ENCODE measurements around the gene FARSA. TPM values are rescaled to one million over a fixed set of nuclear protein-coding genes. Genes with fewer than 3 reads are reported as not detected.

Gene FARSA
- total and polyA plus RNA-seq, 2 of the 13 experiments (the other 11 are each of a cell fraction or from before 2014, with no cell fraction given) = 25.9 to 72.0 TPM

DNA sequence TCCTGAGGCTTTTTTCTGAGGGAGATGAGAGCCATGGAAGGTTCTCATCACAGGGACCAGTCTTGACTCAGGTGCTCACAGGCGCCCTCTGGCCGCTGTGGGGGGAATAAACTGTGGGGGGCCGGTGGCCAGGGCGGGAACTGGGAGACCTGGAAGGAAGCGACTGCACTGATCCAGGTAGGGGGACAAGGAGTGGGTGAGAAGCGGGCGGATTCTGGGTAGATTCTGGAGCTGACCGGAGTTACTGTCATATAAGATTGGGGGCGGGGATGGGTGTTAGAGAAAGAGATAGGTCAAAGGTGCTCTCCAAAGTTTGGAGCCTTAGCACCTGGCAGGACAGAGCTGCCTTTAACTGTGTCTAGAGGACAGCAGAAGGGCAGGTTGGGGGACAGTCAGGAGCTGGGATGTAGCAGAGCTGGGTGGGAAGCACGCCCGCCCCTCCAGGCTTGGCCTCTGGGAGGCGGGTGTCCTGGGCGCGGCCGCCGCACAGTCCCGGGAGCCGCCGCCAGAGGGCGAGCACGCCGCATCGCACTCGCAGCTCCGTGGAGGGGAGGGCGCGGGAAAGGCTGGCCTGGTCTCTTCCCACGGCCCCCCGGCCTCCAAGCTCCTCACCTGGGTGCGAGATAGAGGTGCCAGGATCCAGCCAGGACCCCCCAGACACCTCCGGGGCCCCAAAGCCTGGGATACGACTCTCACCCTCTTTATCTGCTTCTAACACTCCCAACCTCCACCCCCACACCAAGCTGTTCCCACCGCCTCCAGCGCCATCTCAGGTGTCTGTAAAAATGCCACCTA, 31.7 kb upstream of the FARSA start (continued):
- TF ChIP-seq, protein P1, sequence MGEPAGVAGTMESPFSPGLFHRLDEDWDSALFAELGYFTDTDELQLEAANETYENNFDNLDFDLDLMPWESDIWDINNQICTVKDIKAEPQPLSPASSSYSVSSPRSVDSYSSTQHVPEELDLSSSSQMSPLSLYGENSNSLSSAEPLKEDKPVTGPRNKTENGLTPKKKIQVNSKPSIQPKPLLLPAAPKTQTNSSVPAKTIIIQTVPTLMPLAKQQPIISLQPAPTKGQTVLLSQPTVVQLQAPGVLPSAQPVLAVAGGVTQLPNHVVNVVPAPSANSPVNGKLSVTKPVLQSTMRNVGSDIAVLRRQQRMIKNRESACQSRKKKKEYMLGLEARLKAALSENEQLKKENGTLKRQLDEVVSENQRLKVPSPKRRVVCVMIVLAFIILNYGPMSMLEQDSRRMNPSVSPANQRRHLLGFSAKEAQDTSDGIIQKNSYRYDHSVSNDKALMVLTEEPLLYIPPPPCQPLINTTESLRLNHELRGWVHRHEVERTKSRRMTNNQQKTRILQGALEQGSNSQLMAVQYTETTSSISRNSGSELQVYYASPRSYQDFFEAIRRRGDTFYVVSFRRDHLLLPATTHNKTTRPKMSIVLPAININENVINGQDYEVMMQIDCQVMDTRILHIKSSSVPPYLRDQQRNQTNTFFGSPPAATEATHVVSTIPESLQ (CRISPR knock-in tag; conservative IDR thresholded peaks at IDR 0.05) = no peak
- TF ChIP-seq ZNF441 (CRISPR knock-in tag; IDR thresholded peaks at IDR 0.05; ENCODE audit: borderline replicate concordance) (peak; percentile 51; the same call in 1 of the 2 replicates), MED1 (CRISPR knock-in tag; IDR thresholded peaks at IDR 0.05) (peak; percentile 22; the same call in 1 of the 2 replicates), ZNF34 (CRISPR knock-in tag; IDR thresholded peaks at IDR 0.05; ENCODE audit: borderline replicate concordance) (no peak), PTBP1 (IDR thresholded peaks at IDR 0.05; ENCODE audit: low read depth, low read length, poor library complexity, severe bottlenecking) (no peak), SAP130 (CRISPR knock-in tag; IDR thresholded peaks at IDR 0.05; ENCODE audit: low read depth) (peak; percentile 51; the same call in 1 of the 2 replicates), PRPF4 (IDR thresholded peaks at IDR 0.05; ENCODE audit: low read depth, low read length, poor library complexity, severe bottlenecking) (no peak), MZF1 (CRISPR knock-in tag; IDR thresholded peaks at IDR 0.05; ENCODE audit: borderline replicate concordance) (no peak), REPIN1 (CRISPR knock-in tag; IDR thresholded peaks at IDR 0.05; ENCODE audit: borderline replicate concordance, low read depth) (0 out of 2 replicates have a peak, but pooled peaks have one; percentile 28), ZNF550 (CRISPR knock-in tag; IDR thresholded peaks at IDR 0.05; ENCODE audit: borderline replicate concordance) (no peak), U2AF2 (IDR thresholded peaks at IDR 0.05; ENCODE audit: low read depth, low read length) (no peak), ZNF891 (CRISPR knock-in tag; IDR thresholded peaks at IDR 0.05) (no peak), TFDP2 (CRISPR knock-in tag; IDR thresholded peaks at IDR 0.05) (peak; percentile 80), RXRB (CRISPR knock-in tag; IDR thresholded peaks at IDR 0.05; ENCODE audit: borderline replicate concordance) (no peak), ZNF883 (CRISPR knock-in tag; IDR thresholded peaks at IDR 0.05; ENCODE audit: not compliant biosample characterization) (peak; percentile 20), TFDP1 (CRISPR knock-in tag; IDR thresholded peaks at IDR 0.05; ENCODE audit: borderline replicate concordance) (peak; percentile 71; the same call in 1 of the 2 replicates), ZNF775 (CRISPR knock-in tag; IDR thresholded peaks at IDR 0.05; ENCODE audit: borderline replicate concordance) (no peak), NCOA2 (CRISPR knock-in tag; IDR thresholded peaks at IDR 0.05) (no peak)
- TF ChIP-seq, protein P2, sequence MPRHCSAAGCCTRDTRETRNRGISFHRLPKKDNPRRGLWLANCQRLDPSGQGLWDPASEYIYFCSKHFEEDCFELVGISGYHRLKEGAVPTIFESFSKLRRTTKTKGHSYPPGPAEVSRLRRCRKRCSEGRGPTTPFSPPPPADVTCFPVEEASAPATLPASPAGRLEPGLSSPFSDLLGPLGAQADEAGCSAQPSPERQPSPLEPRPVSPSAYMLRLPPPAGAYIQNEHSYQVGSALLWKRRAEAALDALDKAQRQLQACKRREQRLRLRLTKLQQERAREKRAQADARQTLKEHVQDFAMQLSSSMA (CRISPR knock-in tag; IDR thresholded peaks at IDR 0.05) = no peak
- TF ChIP-seq, protein P3, sequence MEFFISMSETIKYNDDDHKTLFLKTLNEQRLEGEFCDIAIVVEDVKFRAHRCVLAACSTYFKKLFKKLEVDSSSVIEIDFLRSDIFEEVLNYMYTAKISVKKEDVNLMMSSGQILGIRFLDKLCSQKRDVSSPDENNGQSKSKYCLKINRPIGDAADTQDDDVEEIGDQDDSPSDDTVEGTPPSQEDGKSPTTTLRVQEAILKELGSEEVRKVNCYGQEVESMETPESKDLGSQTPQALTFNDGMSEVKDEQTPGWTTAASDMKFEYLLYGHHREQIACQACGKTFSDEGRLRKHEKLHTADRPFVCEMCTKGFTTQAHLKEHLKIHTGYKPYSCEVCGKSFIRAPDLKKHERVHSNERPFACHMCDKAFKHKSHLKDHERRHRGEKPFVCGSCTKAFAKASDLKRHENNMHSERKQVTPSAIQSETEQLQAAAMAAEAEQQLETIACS (CRISPR knock-in tag; IDR thresholded peaks at IDR 0.05) = peak; percentile 43; the same call in 1 of the 2 replicates

Measured in HepG2 (cell line).